ENCODE measurements around the gene MGAT4D.

DNA sequence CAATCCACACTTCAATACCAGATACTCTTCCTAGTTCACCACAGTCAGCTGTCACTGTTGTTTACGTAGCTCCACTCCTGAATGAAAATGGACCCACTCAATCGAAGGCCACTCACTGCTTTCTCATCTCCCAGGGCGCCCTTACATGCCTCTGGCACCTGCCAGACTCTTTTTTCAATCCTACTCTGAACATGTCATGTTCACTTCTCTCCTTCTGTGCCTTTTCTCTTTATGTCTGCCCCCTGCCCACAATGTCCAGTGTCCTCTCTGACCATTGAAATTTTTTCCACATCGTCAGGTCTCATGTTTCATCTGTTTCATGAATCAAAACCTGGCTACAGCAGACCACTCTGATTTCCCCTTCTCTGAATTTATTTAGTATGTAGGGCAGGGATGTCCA is 1.3 kb upstream of the MGAT4D start:
- TF ChIP-seq, protein P1, sequence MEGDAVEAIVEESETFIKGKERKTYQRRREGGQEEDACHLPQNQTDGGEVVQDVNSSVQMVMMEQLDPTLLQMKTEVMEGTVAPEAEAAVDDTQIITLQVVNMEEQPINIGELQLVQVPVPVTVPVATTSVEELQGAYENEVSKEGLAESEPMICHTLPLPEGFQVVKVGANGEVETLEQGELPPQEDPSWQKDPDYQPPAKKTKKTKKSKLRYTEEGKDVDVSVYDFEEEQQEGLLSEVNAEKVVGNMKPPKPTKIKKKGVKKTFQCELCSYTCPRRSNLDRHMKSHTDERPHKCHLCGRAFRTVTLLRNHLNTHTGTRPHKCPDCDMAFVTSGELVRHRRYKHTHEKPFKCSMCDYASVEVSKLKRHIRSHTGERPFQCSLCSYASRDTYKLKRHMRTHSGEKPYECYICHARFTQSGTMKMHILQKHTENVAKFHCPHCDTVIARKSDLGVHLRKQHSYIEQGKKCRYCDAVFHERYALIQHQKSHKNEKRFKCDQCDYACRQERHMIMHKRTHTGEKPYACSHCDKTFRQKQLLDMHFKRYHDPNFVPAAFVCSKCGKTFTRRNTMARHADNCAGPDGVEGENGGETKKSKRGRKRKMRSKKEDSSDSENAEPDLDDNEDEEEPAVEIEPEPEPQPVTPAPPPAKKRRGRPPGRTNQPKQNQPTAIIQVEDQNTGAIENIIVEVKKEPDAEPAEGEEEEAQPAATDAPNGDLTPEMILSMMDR (IDR thresholded peaks at IDR 0.05), result no peak
- TF ChIP-seq POLR2A (IDR thresholded peaks at IDR 0.05), result no peak

Measured in esophagus squamous epithelium (tissue), 4 donors.